HG02885 (cell line): Measurements from ENCODE around the gene OR6C74.

ENCODE experiments used
- ATAC-seq: cut with Tn5 transposase; IDR thresholded peaks from one replicate; pipeline ENCODE4 v1.9.1; 2021; ENCODE audit warnings: mild to moderate bottlenecking; ENCODE audit not compliant: unreplicated experiment, poor library complexity

OR6C74 gene

DNA sequence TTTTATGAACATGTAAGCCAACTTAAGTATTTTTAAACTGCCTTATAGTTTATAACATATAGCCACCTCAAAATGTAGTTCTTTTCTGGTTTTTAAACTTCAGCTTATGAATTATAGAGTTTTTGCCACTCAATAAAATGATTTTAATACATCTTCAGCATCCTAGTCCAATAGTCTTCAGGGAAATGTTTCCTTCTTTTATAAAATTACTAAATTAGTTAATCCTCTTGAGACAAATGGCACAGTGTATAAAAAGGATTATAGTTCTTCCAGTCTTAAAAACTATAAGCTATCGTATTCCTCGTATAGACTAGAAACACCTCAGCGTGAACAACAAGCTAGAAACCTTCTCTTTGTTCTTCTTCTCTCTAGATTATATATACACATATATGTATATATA, at the start of gene OR6C74:
OR6C74 (plus strand) TSS at position 301 of the 400 bp plus-strand sequence. CDS start 2,679 bp downstream, outside the sequence.
- ATAC-seq: no peak

DNA sequence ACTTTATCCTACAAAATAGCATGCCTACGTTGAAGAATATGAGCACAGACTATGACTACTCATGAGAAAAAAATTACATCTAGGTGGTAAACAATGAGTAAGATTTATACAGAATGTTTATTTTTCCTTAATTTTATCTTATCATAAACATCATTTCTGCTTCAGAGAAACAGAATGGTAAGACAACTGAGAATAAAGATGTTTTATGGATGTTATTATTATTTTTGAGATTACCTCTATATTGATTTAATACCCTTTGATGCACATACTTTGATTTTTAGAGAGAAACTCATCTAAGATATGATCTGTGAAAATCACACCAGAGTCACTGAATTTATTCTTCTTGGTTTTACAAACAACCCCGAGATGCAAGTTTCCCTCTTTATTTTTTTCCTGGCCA, 23.7 kb upstream of the OR6C74 start, which contains the start of gene OR10A7:
OR10A7 (plus strand) TSS at position 301 of the 400 bp plus-strand sequence; CDS start at position 301, 0 bp downstream.
- no peak for ATAC-seq

DNA sequence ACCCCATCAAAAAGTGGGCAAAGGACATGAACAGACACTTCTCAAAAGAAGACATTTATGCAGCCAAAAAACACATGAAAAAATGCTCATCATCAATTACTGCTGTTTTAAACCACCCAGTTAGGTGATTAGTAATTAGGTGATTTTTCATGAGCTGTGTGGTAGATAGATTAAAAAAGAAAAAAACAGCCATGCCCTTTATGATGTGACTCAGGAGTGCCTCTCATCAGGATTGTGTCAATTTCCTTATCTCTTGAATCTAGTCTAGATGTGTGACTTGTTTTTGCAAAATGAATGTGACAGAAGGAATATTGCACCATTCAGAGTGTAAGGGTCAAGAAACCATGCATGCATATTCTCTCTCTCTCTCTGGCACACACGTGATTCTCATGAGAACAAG, 17.9 kb upstream of the OR6C74 start:
- ATAC-seq: no peak

DNA sequence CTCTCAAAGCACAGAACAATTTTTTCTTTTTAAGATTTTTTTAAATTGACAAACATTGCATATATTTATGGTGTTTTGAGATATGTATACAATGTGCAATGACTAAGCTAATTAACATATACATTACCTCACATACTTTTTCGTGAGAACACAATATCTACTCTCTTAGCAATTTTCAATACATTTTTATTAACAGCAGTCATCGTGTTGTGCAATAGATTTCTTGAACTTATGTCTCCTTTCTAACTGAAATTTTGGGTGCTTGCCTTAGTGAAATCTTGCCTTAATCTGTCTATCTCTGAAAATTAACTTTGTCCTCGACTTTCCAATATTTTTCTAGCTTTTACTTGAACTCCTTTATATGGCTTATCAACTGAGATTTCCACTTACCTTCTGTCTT, 16.8 kb upstream of the OR6C74 start:
- no peak for ATAC-seq

DNA sequence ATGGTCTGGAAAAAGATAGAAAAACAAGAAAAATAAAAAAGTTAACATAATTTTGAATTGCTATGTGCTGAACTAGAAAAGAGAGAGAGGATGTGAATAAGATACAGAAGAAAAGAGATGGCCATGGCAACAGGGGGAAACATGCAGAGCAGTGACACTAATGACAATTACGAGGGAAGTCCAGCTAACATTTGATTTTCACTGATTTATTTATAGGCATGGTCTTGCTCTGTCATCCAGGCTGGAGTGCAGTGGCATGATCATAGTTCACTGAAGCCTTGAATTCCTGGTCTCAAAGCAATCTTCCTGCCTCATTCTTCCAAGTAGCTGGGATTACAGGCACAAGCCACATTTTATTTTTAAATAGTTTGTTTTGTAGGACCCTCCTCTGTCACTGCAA, 1.8 kb downstream of the OR6C74 start:
- no peak for ATAC-seq

DNA sequence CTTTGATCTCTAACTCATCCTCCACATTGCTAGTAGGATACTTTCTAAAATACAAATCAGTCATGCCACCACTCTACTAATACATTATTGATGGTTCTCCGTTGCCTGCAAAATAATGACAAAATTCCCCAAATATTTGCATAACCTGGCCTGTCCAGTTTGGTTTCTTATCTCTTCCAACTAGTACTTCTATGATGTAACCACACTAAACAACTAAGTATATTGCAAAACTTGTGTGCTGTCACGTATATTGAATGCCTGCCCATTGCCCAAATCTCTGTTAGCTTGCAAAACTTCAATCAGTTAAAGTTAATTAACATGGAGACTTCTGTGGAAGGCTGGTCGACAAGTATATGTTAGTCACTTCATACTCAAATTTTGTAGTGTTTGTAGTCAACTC, 6.5 kb downstream of the OR6C74 start:
- ATAC-seq: no peak

DNA sequence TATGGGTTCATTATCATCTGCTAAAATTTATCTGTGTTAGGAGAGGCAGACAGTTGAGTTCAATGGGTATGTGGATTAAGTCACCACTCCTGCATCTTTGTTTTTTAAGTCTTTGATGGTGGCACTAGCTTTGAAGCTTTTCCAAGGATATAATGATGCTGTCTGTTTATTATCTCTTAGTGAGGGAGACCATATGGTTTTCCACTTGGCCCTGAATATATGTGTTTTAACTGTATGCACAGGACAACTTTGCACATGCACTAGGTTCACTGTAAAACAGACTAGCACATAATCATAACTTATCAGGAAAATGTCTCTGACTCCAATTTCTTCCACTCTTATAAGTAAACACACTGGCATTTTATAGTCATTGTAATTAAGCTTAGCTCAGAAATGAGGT, 8.9 kb downstream of the OR6C74 start:
- ATAC-seq: no peak

DNA sequence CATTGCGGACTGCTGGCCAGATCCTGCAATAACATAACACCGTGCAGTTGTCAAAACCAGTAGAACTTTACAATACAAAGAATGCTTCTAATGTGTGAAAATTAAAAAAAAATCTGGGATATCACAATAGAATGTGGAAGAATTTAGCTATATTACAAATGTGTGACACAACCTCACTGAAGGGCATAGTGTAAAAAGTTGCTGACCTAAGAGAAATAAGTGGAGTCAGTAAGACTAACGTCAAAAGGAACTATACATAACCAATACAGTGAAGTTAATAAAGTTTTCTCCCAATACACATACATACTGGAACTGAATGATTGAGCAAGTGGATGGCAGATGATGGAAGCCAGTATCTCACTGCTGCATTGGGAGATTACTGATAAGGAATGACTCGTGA, 12.4 kb downstream of the OR6C74 start:
- no peak for ATAC-seq

DNA sequence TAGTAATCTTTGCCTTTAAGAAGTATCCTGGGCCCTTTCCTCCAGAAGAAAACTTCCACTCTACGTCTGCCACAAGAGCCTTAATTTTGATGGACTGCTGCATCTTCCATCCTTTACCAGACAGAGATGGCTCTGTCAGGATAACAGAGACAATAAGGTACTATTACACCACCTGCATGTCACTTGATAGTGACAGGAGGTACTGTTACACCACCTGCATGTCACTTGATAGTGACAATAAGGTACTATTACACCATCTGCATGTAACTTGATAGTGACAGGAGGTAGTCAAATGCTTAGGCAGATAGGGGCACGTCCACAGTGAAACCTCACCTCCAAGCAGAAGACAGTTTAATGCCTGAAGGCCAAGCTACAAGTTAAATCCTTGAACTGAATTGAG, 13.9 kb downstream of the OR6C74 start:
- ATAC-seq: no peak

DNA sequence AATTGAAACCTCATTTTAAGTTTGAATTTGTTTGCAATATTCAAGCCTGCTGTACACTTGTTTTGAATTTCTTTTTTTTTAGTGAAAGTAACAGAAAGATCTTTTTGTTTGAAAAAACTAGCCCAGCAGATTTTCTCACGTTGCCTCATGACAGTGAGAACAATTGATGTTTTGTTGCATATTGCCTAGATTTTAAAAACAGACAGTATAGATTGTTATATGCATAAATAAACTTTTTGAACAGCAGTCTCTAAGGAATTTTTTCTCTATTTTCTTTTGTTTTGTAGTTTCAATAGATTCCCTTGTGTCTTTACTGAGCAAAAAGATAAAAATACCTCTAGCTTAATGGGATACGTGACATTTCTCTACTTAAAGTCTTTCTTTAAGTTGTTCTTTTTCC, 36.6 kb downstream of the OR6C74 start:
- ATAC-seq: no peak

DNA sequence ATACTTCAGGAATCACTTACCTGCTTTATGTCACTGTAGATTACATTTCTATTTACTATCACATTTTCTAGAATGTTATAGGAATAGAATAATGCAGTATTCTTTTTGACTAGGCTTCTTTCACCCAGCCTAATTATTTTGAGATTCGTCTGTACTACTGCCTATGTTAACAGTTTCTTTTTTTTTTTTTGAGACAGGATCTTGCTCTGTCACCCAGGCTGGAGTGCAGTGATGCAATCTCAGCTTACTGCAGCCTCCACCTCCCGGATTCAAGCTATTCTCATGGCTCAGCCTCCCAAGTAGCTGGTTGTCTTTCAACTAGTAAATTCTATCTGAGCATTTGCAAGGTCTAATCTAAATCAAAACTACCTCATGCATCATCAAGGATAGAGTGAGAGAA, 45.6 kb downstream of the OR6C74 start:
- no peak for ATAC-seq
